HepG2 (cell line): ENCODE data around the gene DENND2A. TPM values are rescaled to one million over a fixed set of nuclear protein-coding genes. Genes with fewer than 3 reads are reported as not detected.

Experiments
- ATAC-seq: fragments of 200-7000 bp; cut with Tn5 transposase; 3 replicates; pipeline ENCODE4 v1.9.1; 2020; ENCODE audit warnings: mild to moderate bottlenecking, moderate library complexity
- BruUV-seq: library from RNA; stranded (reverse); fragments of 400-500 nt; replicated peaks from 2 replicates; lab custom pipeline; 2021; lab: Mats Ljungman, UMichigan
- CTCF ChIA-PET: fragments of 300-600 bp; formaldehyde crosslinking; extraction: SDS; loops from one replicate; lab custom pipeline; 2021; ENCODE audit warnings: low total read pairs, inconsistent platforms, low intra/inter-chr PET ratio; lab: Yijun Ruan, JAX
- POLR2A ChIA-PET: fragments of 350-600 bp; sonication (Branson Sonifier 250); formaldehyde crosslinking; loops from one replicate; lab custom pipeline; 2020; ENCODE audit warnings: antibody characterized with exemption, inconsistent platforms; lab: Yijun Ruan, JAX
- DNase-seq: peaks from one replicate; pipeline ENCODE4 v3.0.0-alpha.2; 2015; ENCODE audit warnings: low spot score
- FAIRE-seq: peaks from 3 replicates; lab custom pipeline; 2011; peaks lifted over from hg19 to GRCh38; lab: Jason Lieb, UNC
- H2AFZ ChIP-seq: one replicate; pipeline ENCODE4 v1.6.1; 2011; ENCODE audit warnings: low read length, inconsistent platforms
- H3K27ac ChIP-seq: fragments of 300-600 bp; 3 replicates; pipeline ENCODE4 v1.8.0; 2011; ENCODE audit warnings: mixed run types, mild to moderate bottlenecking, mixed read lengths, low read length, inconsistent platforms; ENCODE audit not compliant: insufficient read depth; ENCODE audit errors: extremely low read length
- H3K27me3 ChIP-seq, 2 experiments: fragments of 200-600 bp in 1 of 2; 2 replicates in 1 of 2; 3 replicates in 1 of 2; pipeline versions ENCODE4 v1.6.0 to v1.8.0; 2011; ENCODE audit warnings: low read length in 2 of 2, mild to moderate bottlenecking in 2 of 2, moderate library complexity in 2 of 2, inconsistent platforms in 1 of 2; ENCODE audit not compliant: insufficient read depth in 2 of 2, control insufficient read depth in 1 of 2
- H3K36me3 ChIP-seq, 2 experiments: fragments of 200-600 bp in 1 of 2; replicated peaks in 1 of 2; 2 replicates in 1 of 2; 3 replicates in 1 of 2; pipeline versions ENCODE4 v1.5.1 to v1.8.0; 2011; ENCODE audit warnings: low read length in 2 of 2, inconsistent platforms in 1 of 2; ENCODE audit not compliant: insufficient read depth in 2 of 2, control insufficient read depth in 1 of 2
- H3K4me1 ChIP-seq: 2 replicates; pipeline ENCODE4 v1.5.1; 2012; ENCODE audit warnings: low read length, inconsistent platforms; ENCODE audit not compliant: insufficient read depth
- H3K4me2 ChIP-seq: 2 replicates; pipeline ENCODE4 v1.6.0; 2011; ENCODE audit warnings: low read depth, low read length, inconsistent platforms
- H3K4me3 ChIP-seq, 3 experiments: fragments of 200-600 bp in 1 of 3; sonication (generic), shearing (Covaris generic) in 1 of 3; replicated peaks in 1 of 3; 2 replicates each; pipeline ENCODE4 v1.5.1; 2011 to 2016; ENCODE audit warnings: low read length in 3 of 3, inconsistent platforms in 2 of 3, low read depth in 2 of 3, mild to moderate bottlenecking in 2 of 3, control low read depth in 1 of 3, mixed read lengths in 1 of 3; ENCODE audit not compliant: insufficient read depth in 1 of 3
- H3K79me2 ChIP-seq: one replicate; pipeline ENCODE4 v1.6.1; 2011; ENCODE audit warnings: low read length, inconsistent platforms; ENCODE audit not compliant: insufficient read depth
- H3K9ac ChIP-seq: 2 replicates; pipeline ENCODE4 v1.6.0; 2011; ENCODE audit warnings: mild to moderate bottlenecking, low read depth, low read length, inconsistent platforms; ENCODE audit not compliant: insufficient read depth
- H3K9me3 ChIP-seq: 2 replicates; pipeline ENCODE4 v1.5.1; 2012; ENCODE audit warnings: mild to moderate bottlenecking, low read length
- H4K20me1 ChIP-seq: 2 replicates; pipeline ENCODE4 v1.6.0; 2011; ENCODE audit warnings: inconsistent platforms, mild to moderate bottlenecking, low read length, moderate library complexity; ENCODE audit not compliant: insufficient read depth
- ELF3 ChIP-seq: IDR thresholded peaks from 2 replicates; pipeline ENCODE4 v1.6.1; 2016; ENCODE audit warnings: missing genetic modification reagents, missing compliant biosample characterization
- PTBP1 ChIP-seq: fragments of 200-400 bp; formaldehyde crosslinking; IDR thresholded peaks from 2 replicates; pipeline ENCODE4 v1.6.1; 2018; ENCODE audit warnings: low read length, low read depth; ENCODE audit not compliant: poor library complexity, severe bottlenecking
- ZNF121 ChIP-seq: sonication (generic); formaldehyde crosslinking; IDR thresholded peaks from 2 replicates; pipeline ENCODE4 v1.5.0; 2020; ENCODE audit warnings: mild to moderate bottlenecking, missing genetic modification reagents
- ZNF138 ChIP-seq: sonication (generic); formaldehyde crosslinking; IDR thresholded peaks from 2 replicates; pipeline ENCODE4 v1.5.0; 2020; ENCODE audit warnings: mild to moderate bottlenecking, low read depth, missing genetic modification reagents
- ZNF430 ChIP-seq: sonication (generic); formaldehyde crosslinking; IDR thresholded peaks from 2 replicates; pipeline ENCODE4 v1.9.0; 2021; ENCODE audit warnings: mild to moderate bottlenecking, missing genetic modification reagents
- ZNF615 ChIP-seq: sonication (generic); formaldehyde crosslinking; IDR thresholded peaks from 2 replicates; pipeline ENCODE4 v1.5.0; 2020; ENCODE audit warnings: mild to moderate bottlenecking, missing genetic modification reagents, borderline replicate concordance
- ZNF709 ChIP-seq: sonication (generic); formaldehyde crosslinking; IDR thresholded peaks from 2 replicates; pipeline ENCODE4 v1.5.0; 2020; ENCODE audit warnings: mild to moderate bottlenecking, missing genetic modification reagents
- WGBS: methylation state at CpG from one replicate; pipeline ENCODE4 v1.1.6; 2017; ENCODE audit warnings: low lambda C conversion rate; 5-methylcytosine and 5-hydroxymethylcytosine counted together
- in situ Hi-C: cut with HindIII; loops from 2 replicates; pipeline ENCODE4 v1.10.0; 2017; ENCODE audit warnings: low pct_unique_long_range_greater_than_20kb; ENCODE audit not compliant: extremely low pct_ligation_motif_present
- intact Hi-C: fragments of 100-400 bp; cut with micrococcal nuclease; formaldehyde crosslinking; loops from one replicate; pipeline ENCODE4 v1.10.0; 2022; ENCODE audit not compliant: unreplicated experiment
- polyA plus RNA-seq, 8 experiments: library from polyadenylated mRNA; depleted of rRNA in 3 of 8; stranded (reverse) in 7 of 8; unstranded in 1 of 8; fragments of >200 nt; fragmentation: Illumina TruSeq in 4 of 8; extraction: Trizol in 4 of 8; gene quantifications; 2 replicates each; pipeline versions ENCODE4 v1.2.1 to v1.2.3, GENCODE V29; 2011 to 2016; ENCODE audit warnings: low read depth in 4 of 8, missing spikeins in 1 of 8, mixed read lengths in 1 of 8; ENCODE audit not compliant: insufficient read depth in 1 of 8
- total RNA-seq, 5 experiments: library from RNA; depleted of rRNA; stranded (reverse); fragments of >200 nt; fragmentation: Illumina TruSeq; extraction: Trizol; gene quantifications; 2 replicates each; pipeline ENCODE4 v1.2.3, GENCODE V29; 2016; ENCODE audit warnings: low read depth in 1 of 5
- TF ChIP-seq, protein P1 (sequence below): sonication (generic); formaldehyde crosslinking; IDR thresholded peaks from 2 replicates; pipeline ENCODE4 v1.4.0; 2020; ENCODE audit warnings: missing genetic modification reagents, borderline replicate concordance
- TF ChIP-seq, protein P2 (sequence below): sonication (generic); formaldehyde crosslinking; IDR thresholded peaks from 2 replicates; pipeline ENCODE4 v1.5.0; 2020; ENCODE audit warnings: mild to moderate bottlenecking, missing genetic modification reagents, borderline replicate concordance

DENND2A gene
- total and polyA plus RNA-seq, 2 of the 13 experiments (the other 11 are each of a cell fraction or from before 2014, with no cell fraction given), result not detected

DNA sequence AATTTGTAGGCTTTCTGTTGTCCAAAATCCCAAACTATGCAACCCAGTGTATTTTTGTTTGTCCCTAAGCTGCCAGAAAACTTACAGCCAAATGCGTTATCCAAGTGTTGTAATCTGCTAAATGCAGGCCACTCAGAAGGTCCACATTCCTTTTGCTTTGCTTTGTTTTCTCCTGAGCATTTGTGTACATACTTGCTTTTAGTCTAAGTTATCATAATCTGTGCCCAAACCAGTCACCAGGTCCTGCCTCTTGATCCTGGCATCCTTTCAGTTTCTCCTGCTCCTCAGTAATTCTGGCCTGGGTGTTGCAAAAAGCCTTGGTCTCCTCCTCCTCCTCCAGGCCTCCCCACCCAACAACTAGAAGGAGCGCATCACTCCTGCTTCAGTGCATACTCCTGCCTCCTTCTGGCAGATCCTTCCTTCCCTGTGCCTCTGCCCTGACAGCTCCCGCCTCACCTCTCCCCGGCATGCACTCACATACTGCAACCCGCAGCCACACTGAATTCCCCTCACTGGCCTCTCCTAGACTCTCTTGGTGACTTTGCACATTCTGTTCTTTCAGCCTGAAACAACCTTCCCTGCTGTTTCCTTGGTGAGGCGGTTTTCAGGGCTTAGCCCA lies 2.3 kb downstream of the DENND2A start:
- POLR2A ChIA-PET, result no interaction called here
- no peak for TF ChIP-seq ZNF615 (CRISPR knock-in tag)
- TF ChIP-seq, protein P1, sequence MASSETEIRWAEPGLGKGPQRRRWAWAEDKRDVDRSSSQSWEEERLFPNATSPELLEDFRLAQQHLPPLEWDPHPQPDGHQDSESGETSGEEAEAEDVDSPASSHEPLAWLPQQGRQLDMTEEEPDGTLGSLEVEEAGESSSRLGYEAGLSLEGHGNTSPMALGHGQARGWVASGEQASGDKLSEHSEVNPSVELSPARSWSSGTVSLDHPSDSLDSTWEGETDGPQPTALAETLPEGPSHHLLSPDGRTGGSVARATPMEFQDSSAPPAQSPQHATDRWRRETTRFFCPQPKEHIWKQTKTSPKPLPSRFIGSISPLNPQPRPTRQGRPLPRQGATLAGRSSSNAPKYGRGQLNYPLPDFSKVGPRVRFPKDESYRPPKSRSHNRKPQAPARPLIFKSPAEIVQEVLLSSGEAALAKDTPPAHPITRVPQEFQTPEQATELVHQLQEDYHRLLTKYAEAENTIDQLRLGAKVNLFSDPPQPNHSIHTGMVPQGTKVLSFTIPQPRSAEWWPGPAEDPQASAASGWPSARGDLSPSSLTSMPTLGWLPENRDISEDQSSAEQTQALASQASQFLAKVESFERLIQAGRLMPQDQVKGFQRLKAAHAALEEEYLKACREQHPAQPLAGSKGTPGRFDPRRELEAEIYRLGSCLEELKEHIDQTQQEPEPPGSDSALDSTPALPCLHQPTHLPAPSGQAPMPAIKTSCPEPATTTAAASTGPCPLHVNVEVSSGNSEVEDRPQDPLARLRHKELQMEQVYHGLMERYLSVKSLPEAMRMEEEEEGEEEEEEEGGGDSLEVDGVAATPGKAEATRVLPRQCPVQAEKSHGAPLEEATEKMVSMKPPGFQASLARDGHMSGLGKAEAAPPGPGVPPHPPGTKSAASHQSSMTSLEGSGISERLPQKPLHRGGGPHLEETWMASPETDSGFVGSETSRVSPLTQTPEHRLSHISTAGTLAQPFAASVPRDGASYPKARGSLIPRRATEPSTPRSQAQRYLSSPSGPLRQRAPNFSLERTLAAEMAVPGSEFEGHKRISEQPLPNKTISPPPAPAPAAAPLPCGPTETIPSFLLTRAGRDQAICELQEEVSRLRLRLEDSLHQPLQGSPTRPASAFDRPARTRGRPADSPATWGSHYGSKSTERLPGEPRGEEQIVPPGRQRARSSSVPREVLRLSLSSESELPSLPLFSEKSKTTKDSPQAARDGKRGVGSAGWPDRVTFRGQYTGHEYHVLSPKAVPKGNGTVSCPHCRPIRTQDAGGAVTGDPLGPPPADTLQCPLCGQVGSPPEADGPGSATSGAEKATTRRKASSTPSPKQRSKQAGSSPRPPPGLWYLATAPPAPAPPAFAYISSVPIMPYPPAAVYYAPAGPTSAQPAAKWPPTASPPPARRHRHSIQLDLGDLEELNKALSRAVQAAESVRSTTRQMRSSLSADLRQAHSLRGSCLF (CRISPR knock-in tag), result no peak
- no peak for TF ChIP-seq ZNF709 (CRISPR knock-in tag)
- TF ChIP-seq PTBP1, result no peak
- no peak for TF ChIP-seq ZNF121 (CRISPR knock-in tag)
- TF ChIP-seq ELF3 (CRISPR knock-in tag), result no peak
- TF ChIP-seq, protein P2, sequence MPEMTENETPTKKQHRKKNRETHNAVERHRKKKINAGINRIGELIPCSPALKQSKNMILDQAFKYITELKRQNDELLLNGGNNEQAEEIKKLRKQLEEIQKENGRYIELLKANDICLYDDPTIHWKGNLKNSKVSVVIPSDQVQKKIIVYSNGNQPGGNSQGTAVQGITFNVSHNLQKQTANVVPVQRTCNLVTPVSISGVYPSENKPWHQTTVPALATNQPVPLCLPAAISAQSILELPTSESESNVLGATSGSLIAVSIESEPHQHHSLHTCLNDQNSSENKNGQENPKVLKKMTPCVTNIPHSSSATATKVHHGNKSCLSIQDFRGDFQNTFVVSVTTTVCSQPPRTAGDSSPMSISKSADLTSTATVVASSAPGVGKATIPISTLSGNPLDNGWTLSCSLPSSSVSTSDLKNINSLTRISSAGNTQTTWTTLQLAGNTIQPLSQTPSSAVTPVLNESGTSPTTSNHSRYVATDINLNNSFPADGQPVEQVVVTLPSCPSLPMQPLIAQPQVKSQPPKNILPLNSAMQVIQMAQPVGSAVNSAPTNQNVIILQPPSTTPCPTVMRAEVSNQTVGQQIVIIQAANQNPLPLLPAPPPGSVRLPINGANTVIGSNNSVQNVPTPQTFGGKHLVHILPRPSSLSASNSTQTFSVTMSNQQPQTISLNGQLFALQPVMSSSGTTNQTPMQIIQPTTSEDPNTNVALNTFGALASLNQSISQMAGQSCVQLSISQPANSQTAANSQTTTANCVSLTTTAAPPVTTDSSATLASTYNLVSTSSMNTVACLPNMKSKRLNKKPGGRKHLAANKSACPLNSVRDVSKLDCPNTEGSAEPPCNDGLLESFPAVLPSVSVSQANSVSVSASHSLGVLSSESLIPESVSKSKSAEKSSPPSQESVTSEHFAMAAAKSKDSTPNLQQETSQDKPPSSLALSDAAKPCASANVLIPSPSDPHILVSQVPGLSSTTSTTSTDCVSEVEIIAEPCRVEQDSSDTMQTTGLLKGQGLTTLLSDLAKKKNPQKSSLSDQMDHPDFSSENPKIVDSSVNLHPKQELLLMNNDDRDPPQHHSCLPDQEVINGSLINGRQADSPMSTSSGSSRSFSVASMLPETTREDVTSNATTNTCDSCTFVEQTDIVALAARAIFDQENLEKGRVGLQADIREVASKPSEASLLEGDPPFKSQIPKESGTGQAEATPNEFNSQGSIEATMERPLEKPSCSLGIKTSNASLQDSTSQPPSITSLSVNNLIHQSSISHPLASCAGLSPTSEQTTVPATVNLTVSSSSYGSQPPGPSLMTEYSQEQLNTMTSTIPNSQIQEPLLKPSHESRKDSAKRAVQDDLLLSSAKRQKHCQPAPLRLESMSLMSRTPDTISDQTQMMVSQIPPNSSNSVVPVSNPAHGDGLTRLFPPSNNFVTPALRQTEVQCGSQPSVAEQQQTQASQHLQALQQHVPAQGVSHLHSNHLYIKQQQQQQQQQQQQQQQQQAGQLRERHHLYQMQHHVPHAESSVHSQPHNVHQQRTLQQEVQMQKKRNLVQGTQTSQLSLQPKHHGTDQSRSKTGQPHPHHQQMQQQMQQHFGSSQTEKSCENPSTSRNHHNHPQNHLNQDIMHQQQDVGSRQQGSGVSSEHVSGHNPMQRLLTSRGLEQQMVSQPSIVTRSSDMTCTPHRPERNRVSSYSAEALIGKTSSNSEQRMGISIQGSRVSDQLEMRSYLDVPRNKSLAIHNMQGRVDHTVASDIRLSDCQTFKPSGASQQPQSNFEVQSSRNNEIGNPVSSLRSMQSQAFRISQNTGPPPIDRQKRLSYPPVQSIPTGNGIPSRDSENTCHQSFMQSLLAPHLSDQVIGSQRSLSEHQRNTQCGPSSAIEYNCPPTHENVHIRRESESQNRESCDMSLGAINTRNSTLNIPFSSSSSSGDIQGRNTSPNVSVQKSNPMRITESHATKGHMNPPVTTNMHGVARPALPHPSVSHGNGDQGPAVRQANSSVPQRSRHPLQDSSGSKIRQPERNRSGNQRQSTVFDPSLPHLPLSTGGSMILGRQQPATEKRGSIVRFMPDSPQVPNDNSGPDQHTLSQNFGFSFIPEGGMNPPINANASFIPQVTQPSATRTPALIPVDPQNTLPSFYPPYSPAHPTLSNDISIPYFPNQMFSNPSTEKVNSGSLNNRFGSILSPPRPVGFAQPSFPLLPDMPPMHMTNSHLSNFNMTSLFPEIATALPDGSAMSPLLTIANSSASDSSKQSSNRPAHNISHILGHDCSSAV (CRISPR knock-in tag), result no peak
- TF ChIP-seq ZNF430 (CRISPR knock-in tag), result no peak
- no peak for TF ChIP-seq ZNF138

More for the DNA sequence above, 2.3 kb downstream of the DENND2A start:
- H3K9ac ChIP-seq, result no peak overlapping the region
- CTCF ChIA-PET, result no interaction called here
- FAIRE-seq (no peak), ATAC-seq (no peak), DNase-seq (no peak)
- no peaks in the 10 kb centered on the region for H3K4me1 ChIP-seq
- no peak overlapping the region for H3K4me2 ChIP-seq
- no peak overlapping the region for H3K4me3 ChIP-seq
- no peak overlapping the region for H3K27ac ChIP-seq
- H4K20me1 ChIP-seq, result no peaks in the 10 kb centered on the region
- no TSS peak for BruUV-seq
- intact Hi-C loops, result no loop called here
- 38% methylated on average over 6 of the region's 6 CpGs for WGBS
- in situ Hi-C loops, result no loop called here
- no peaks in the 10 kb centered on the region for H3K36me3 ChIP-seq
- no peaks in the 10 kb centered on the region for H3K79me2 ChIP-seq
- H2AFZ ChIP-seq, result no peak overlapping the region
- H3K9me3 ChIP-seq, result no peaks in the 10 kb centered on the region
- peaks cover 6 to 55% of the 10 kb centered on the region in 2 experiments for H3K27me3 ChIP-seq
